Measurements from ENCODE around the gene GOLIM4.

GOLIM4 gene

GRCh38 chr3:168006584-168006983, 89.1 kb downstream of the GOLIM4 start:
- TF ChIP-seq ZNF274 (IDR thresholded peaks at IDR 0.05; ENCODE audit: low read depth, low read length), result no peak
- no peak for TF ChIP-seq SUZ12 (IDR thresholded peaks at IDR 0.05; ENCODE audit: extremely low read depth, insufficient read depth, insufficient read length)
- TF ChIP-seq YY1 (IDR thresholded peaks at IDR 0.05; ENCODE audit: insufficient read depth, insufficient read length), result no peak

DNA sequence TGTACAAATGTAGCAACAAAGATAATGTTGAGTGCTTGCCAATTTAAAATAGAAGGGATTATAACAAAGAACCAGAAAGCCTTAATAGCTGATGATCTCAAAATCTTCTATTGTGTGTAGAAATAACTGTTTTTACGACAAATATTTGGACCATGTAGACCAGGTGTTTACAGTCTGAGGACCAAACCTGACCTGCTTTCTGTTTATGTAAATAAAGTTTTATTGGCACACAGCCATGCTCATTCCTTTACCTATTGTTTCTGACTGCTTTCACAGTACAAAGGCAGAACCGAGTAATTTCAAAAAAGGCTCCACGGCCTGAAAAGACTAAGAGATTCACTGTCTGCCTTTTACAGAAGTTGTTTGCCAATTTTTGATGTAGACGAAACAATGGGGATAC, 91.8 kb downstream of the GOLIM4 start:
- Histone ChIP-seq H3K4me1 (ENCODE audit: insufficient read depth, insufficient read length) (no peaks in the 10 kb centered on the region), H3K4me3 (ENCODE audit: insufficient read length, low read depth) (no peak overlapping the region), H3K27me3 (ENCODE audit: insufficient read depth, insufficient read length) (no peaks in the 10 kb centered on the region), H3K9ac (ENCODE audit: insufficient read length, low read depth) (no peak overlapping the region), H3K9me3 (ENCODE audit: insufficient read depth, low read length) (no peaks in the 10 kb centered on the region), H3K36me3 (ENCODE audit: insufficient read depth, insufficient read length, low read length) (peaks cover 2% of the 10 kb centered on the region)
- TF ChIP-seq YY1 (IDR thresholded peaks at IDR 0.05; ENCODE audit: insufficient read depth, insufficient read length) (no peak), ZNF274 (IDR thresholded peaks at IDR 0.05; ENCODE audit: low read depth, low read length) (no peak), SUZ12 (IDR thresholded peaks at IDR 0.05; ENCODE audit: extremely low read depth, insufficient read depth, insufficient read length) (no peak)
- DNase-seq (ENCODE audit: low read depth, low spot score), result no peak

More at GRCh38 chr3:168006584-168006983, 89.1 kb downstream of the GOLIM4 start:
- H3K27me3 ChIP-seq (ENCODE audit: insufficient read depth, insufficient read length), result no peaks in the 10 kb centered on the region
- DNase-seq (ENCODE audit: low read depth, low spot score), result no peak
- H3K9ac ChIP-seq (ENCODE audit: insufficient read length, low read depth), result no peak overlapping the region
- H3K9me3 ChIP-seq (ENCODE audit: insufficient read depth, low read length), result no peaks in the 10 kb centered on the region
- H3K4me3 ChIP-seq (ENCODE audit: insufficient read length, low read depth), result no peak overlapping the region
- peaks cover 17% of the 10 kb centered on the region for H3K36me3 ChIP-seq (ENCODE audit: insufficient read depth, insufficient read length, low read length)
- no peaks in the 10 kb centered on the region for H3K4me1 ChIP-seq (ENCODE audit: insufficient read depth, insufficient read length)

GRCh38 chr3:168002786-168003368, 92.8 kb downstream of the GOLIM4 start:
- Histone ChIP-seq H3K9ac (ENCODE audit: insufficient read length, low read depth) (no peak overlapping the region), H3K9me3 (ENCODE audit: insufficient read depth, low read length) (no peaks in the 10 kb centered on the region), H3K4me1 (ENCODE audit: insufficient read depth, insufficient read length) (no peaks in the 10 kb centered on the region), H3K27me3 (ENCODE audit: insufficient read depth, insufficient read length) (no peaks in the 10 kb centered on the region), H3K4me3 (ENCODE audit: insufficient read length, low read depth) (no peak overlapping the region), H3K36me3 (ENCODE audit: insufficient read depth, insufficient read length, low read length) (no peaks in the 10 kb centered on the region)
- DNase-seq (ENCODE audit: low read depth, low spot score), result no peak
- TF ChIP-seq ZNF274 (IDR thresholded peaks at IDR 0.05; ENCODE audit: low read depth, low read length) (no peak), YY1 (IDR thresholded peaks at IDR 0.05; ENCODE audit: insufficient read depth, insufficient read length) (no peak), SUZ12 (IDR thresholded peaks at IDR 0.05; ENCODE audit: extremely low read depth, insufficient read depth, insufficient read length) (no peak)

DNA sequence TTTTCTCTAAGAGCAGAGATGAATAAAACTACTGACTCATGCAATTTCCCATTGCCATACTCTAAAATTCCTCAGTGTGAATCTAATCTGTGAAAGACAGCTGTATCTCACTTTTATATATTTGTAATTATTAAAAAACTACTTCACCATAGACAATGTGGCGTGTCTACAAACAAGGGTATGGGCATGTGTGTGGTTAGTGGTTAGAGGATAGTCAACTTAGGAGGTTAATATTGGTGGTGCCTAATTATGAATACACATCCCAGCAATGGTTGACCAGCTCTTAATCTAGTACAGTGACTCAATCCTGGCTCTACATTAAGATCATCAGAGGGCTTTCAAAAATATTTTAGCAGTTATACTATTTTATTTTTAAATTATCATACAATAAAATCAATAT, 94.5 kb downstream of the GOLIM4 start:
- Histone ChIP-seq H3K27me3 (ENCODE audit: insufficient read depth, insufficient read length) (no peaks in the 10 kb centered on the region), H3K9ac (ENCODE audit: insufficient read length, low read depth) (no peak overlapping the region), H3K36me3 (ENCODE audit: insufficient read depth, insufficient read length, low read length) (no peaks in the 10 kb centered on the region), H3K4me1 (ENCODE audit: insufficient read depth, insufficient read length) (no peaks in the 10 kb centered on the region), H3K9me3 (ENCODE audit: insufficient read depth, low read length) (no peaks in the 10 kb centered on the region), H3K4me3 (ENCODE audit: insufficient read length, low read depth) (no peak overlapping the region)
- TF ChIP-seq YY1 (IDR thresholded peaks at IDR 0.05; ENCODE audit: insufficient read depth, insufficient read length) (no peak), ZNF274 (IDR thresholded peaks at IDR 0.05; ENCODE audit: low read depth, low read length) (no peak), SUZ12 (IDR thresholded peaks at IDR 0.05; ENCODE audit: extremely low read depth, insufficient read depth, insufficient read length) (no peak)
- DNase-seq (ENCODE audit: low read depth, low spot score), result no peak

DNA sequence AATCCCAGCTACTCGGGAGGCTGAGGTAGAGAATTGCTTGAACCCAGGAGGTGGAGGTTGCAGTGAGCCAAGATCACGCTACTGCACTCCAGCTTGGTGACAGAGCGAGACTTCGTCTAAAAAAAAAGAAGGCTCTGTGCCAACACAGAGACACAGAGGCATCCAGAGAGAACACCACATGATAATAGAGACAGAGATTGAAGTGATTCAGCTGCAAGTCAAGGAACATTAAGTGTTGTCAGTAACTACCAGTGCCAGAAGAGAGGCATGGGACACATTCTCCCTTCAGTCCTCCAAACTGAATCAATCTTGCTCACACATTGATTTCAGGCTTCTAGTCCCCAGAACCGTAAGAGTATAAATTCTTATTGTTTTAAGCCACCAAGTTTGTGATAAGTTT, 97.5 kb downstream of the GOLIM4 start:
- TF ChIP-seq SUZ12 (IDR thresholded peaks at IDR 0.05; ENCODE audit: extremely low read depth, insufficient read depth, insufficient read length), result no peak
- TF ChIP-seq YY1 (IDR thresholded peaks at IDR 0.05; ENCODE audit: insufficient read depth, insufficient read length), result no peak
- no peak for TF ChIP-seq ZNF274 (IDR thresholded peaks at IDR 0.05; ENCODE audit: low read depth, low read length)
- H3K36me3 ChIP-seq (ENCODE audit: insufficient read depth, insufficient read length, low read length), result no peaks in the 10 kb centered on the region
- no peak overlapping the region for H3K9ac ChIP-seq (ENCODE audit: insufficient read length, low read depth)
- no peaks in the 10 kb centered on the region for H3K27me3 ChIP-seq (ENCODE audit: insufficient read depth, insufficient read length)
- H3K4me3 ChIP-seq (ENCODE audit: insufficient read length, low read depth), result no peak overlapping the region
- H3K4me1 ChIP-seq (ENCODE audit: insufficient read depth, insufficient read length), result no peaks in the 10 kb centered on the region
- DNase-seq (ENCODE audit: low read depth, low spot score), result no peak
- H3K9me3 ChIP-seq (ENCODE audit: insufficient read depth, low read length), result no peaks in the 10 kb centered on the region

DNA sequence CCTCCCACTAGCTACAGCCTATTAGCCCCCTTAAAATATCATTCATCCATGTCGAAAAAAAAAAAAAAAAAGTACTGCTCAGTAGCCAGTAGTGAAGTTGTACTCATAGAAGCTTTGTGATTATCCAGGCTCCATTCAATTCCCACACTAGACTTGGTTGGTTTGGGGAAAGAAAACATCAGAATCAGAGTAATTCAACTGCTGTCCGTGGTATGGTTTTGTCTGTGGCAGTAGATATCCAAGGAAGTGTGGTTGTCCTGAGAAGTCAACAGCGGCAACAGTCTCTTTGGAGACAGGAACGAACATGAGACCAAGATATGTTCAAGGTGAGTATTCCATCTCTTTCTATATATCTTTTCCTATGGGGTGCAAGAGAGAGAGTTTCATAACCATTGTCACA, 99.2 kb downstream of the GOLIM4 start:
- H3K4me1 ChIP-seq (ENCODE audit: insufficient read depth, insufficient read length), result no peaks in the 10 kb centered on the region
- no peaks in the 10 kb centered on the region for H3K27me3 ChIP-seq (ENCODE audit: insufficient read depth, insufficient read length)
- no peaks in the 10 kb centered on the region for H3K9me3 ChIP-seq (ENCODE audit: insufficient read depth, low read length)
- H3K4me3 ChIP-seq (ENCODE audit: insufficient read length, low read depth), result no peak overlapping the region
- H3K9ac ChIP-seq (ENCODE audit: insufficient read length, low read depth), result no peak overlapping the region
- no peak for DNase-seq (ENCODE audit: low read depth, low spot score)
- TF ChIP-seq YY1 (IDR thresholded peaks at IDR 0.05; ENCODE audit: insufficient read depth, insufficient read length), result no peak
- no peak for TF ChIP-seq ZNF274 (IDR thresholded peaks at IDR 0.05; ENCODE audit: low read depth, low read length)
- no peak for TF ChIP-seq SUZ12 (IDR thresholded peaks at IDR 0.05; ENCODE audit: extremely low read depth, insufficient read depth, insufficient read length)
- H3K36me3 ChIP-seq (ENCODE audit: insufficient read depth, insufficient read length, low read length), result no peaks in the 10 kb centered on the region

GRCh38 chr3:167992381-167992780, 103.3 kb downstream of the GOLIM4 start:
- Histone ChIP-seq H3K9ac (ENCODE audit: insufficient read length, low read depth) (no peak overlapping the region), H3K4me1 (ENCODE audit: insufficient read depth, insufficient read length) (no peaks in the 10 kb centered on the region), H3K27me3 (ENCODE audit: insufficient read depth, insufficient read length) (no peaks in the 10 kb centered on the region), H3K4me3 (ENCODE audit: insufficient read length, low read depth) (no peak overlapping the region), H3K9me3 (ENCODE audit: insufficient read depth, low read length) (no peaks in the 10 kb centered on the region), H3K36me3 (ENCODE audit: insufficient read depth, insufficient read length, low read length) (no peaks in the 10 kb centered on the region)
- no peak for DNase-seq (ENCODE audit: low read depth, low spot score)
- no peak for TF ChIP-seq YY1 (IDR thresholded peaks at IDR 0.05; ENCODE audit: insufficient read depth, insufficient read length)
- TF ChIP-seq SUZ12 (IDR thresholded peaks at IDR 0.05; ENCODE audit: extremely low read depth, insufficient read depth, insufficient read length), result no peak
- no peak for TF ChIP-seq ZNF274 (IDR thresholded peaks at IDR 0.05; ENCODE audit: low read depth, low read length)

Measured in NT2/D1 (cell line).